Left ventricle myocardium inferior (tissue), 1 donor: ENCODE measurements around the gene MRPS18B. TPM values are rescaled to one million over a fixed set of nuclear protein-coding genes. Genes with fewer than 3 reads are reported as not detected.
A peak's percentile ranks its signal among the peaks of the same experiment; 100 is the strongest.

Source experiments
- DNase-seq: peaks from one replicate; pipeline ENCODE4 v3.0.0-alpha.2; 2020
- H3K27ac ChIP-seq: fragments of 200-600 bp; replicated peaks from 2 replicates; pipeline ENCODE4 v1.8.0; 2021
- H3K27me3 ChIP-seq: fragments of 200-600 bp; 2 replicates; pipeline ENCODE4 v1.8.0; 2021; ENCODE audit warnings: low read depth
- H3K36me3 ChIP-seq: fragments of 200-600 bp; 2 replicates; pipeline ENCODE4 v1.8.0; 2021
- H3K4me1 ChIP-seq: fragments of 200-600 bp; 2 replicates; pipeline ENCODE4 v1.8.0; 2021
- H3K4me3 ChIP-seq: fragments of 200-600 bp; 2 replicates; pipeline ENCODE4 v1.8.0; 2021; ENCODE audit warnings: mild to moderate bottlenecking, moderate library complexity
- H3K9me3 ChIP-seq: fragments of 200-600 bp; replicated peaks from 2 replicates; pipeline ENCODE4 v1.8.0; 2021
- intact Hi-C: fragments of 100-400 bp; cut with micrococcal nuclease; formaldehyde crosslinking; loops from one replicate; pipeline ENCODE4 v1.11.0; 2022
- total RNA-seq: library from RNA; stranded (reverse); fragmentation: NEBNext Ultra II Directional; extraction: Animal tissue kit (Norgen Biotek cat#: 25700); gene quantifications from one replicate; pipeline ENCODE4 v1.2.1, GENCODE V29; 2021
- TF ChIP-seq, protein P1 (sequence below): fragments of 200-600 bp; IDR thresholded peaks from 2 replicates; pipeline ENCODE4 v1.8.0; 2021; ENCODE audit warnings: antibody characterized with exemption, mild to moderate bottlenecking, borderline replicate concordance
- donor health status: DM: no; HTN: yes; CAD: no; lungs with severe emphysema.

The MRPS18B gene
- total RNA-seq, 1 donor from 2014 or later, result 119 TPM

DNA sequence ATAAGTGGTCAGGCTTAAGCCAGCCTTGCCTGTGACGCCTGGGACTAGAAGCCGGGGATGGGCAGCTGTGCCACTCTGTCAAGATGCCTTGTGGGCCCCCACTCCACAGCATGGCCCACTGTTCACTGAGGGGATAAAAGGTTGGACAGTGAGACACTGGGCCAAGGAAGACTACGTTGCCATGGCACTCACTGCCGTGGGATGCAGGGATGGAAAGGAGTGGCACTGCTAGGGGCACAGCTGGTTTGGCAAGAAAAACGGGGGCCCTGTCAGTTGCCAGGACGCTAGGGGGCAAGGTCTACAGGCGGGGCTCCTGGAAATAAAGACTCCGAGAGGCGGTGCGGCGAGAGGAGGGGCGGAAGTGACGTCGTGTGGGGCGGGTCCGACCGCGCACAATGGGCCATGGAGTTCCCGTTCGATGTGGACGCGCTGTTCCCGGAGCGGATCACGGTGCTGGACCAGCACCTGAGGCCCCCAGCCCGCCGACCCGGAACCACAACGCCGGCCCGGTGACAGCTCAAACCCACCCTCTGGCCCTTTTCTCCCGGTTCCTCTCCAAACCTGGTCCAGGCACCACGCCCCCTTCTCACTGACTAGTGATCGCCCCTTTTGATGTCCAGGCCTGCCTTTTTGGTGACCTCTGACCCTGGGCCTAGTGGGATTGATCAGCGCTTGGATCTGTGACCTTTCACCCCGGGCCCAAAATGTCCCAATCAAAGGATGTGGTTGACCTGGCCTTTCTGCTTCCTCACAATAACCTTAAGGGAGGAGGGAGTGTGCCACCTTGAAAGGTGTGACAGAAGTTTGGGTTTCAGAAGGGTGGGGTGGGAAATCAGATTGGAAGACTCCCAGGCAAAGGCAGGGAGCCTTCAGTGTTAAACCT is 9.1 kb downstream of the MRPS18B start, which contains the start of gene ATAT1:
Gene ATAT1 (plus strand): TSS at position 391 of the 883 bp plus-strand sequence.
- peak; percentile 92 for DNase-seq
- no peaks in the 10 kb centered on the region for H3K9me3 ChIP-seq
- intact Hi-C loops, result no loop called here
- peaks cover 16% of the 10 kb centered on the region for H3K4me1 ChIP-seq
- TF ChIP-seq, protein P1, sequence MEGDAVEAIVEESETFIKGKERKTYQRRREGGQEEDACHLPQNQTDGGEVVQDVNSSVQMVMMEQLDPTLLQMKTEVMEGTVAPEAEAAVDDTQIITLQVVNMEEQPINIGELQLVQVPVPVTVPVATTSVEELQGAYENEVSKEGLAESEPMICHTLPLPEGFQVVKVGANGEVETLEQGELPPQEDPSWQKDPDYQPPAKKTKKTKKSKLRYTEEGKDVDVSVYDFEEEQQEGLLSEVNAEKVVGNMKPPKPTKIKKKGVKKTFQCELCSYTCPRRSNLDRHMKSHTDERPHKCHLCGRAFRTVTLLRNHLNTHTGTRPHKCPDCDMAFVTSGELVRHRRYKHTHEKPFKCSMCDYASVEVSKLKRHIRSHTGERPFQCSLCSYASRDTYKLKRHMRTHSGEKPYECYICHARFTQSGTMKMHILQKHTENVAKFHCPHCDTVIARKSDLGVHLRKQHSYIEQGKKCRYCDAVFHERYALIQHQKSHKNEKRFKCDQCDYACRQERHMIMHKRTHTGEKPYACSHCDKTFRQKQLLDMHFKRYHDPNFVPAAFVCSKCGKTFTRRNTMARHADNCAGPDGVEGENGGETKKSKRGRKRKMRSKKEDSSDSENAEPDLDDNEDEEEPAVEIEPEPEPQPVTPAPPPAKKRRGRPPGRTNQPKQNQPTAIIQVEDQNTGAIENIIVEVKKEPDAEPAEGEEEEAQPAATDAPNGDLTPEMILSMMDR, result peak; percentile 60
- peak within 1 kb of the TSS; percentile 76 for H3K4me3 ChIP-seq
- H3K36me3 ChIP-seq, result peaks cover 60% of the 10 kb centered on the region
- H3K27me3 ChIP-seq, result no peaks in the 10 kb centered on the region
- peak within 1 kb of the TSS; percentile 93 for H3K27ac ChIP-seq

DNA sequence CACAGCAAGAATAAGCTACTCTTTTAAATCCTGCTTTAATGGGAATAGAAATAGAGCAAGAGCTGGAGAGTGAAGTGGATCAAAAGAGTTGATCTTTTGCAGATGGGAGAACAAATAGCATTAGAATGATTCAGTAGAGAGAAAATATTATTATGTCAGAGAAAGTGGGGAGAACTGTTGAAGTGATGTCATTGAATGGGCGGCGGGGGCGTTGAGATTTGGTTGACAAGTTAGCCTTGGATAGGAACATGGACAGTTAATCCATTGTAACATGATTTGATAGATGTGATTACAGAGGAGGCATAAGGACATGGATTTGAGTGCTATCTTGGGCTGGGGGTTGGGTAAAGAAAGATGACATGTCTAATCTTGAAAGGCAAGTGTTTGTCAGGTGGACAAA is 18.2 kb downstream of the MRPS18B start:
- H3K4me3 ChIP-seq, result no peak overlapping the region
- H3K9me3 ChIP-seq, result no peaks in the 10 kb centered on the region
- TF ChIP-seq, protein P1, result no peak
- no peaks in the 10 kb centered on the region for H3K4me1 ChIP-seq
- no peak overlapping the region for H3K27ac ChIP-seq
- H3K36me3 ChIP-seq, result peaks cover 19% of the 10 kb centered on the region
- H3K27me3 ChIP-seq, result no peaks in the 10 kb centered on the region
- DNase-seq, result no peak
- intact Hi-C loops, result no loop called here

DNA sequence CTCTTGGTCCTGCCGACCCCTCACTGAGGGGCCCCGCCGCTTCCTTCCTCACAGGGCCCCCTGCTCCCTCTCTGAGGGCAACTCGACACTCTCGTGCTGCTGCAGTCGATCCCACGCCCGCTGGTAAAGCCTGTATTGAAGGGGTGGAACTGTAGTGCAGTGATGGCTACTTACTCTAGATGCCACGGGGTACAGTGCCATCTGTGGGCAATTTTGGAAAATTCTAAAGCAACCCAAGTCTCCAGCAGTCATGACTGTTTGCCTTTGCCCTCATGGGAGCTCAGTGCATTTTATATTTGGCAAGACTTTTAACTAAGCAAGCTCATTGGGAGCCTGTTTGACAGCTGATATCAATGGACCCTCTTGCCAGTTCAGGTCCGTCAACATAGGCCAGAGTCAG is 22.8 kb downstream of the MRPS18B start:
- H3K27ac ChIP-seq, result no peak overlapping the region
- no peak overlapping the region for H3K4me3 ChIP-seq
- DNase-seq, result no peak
- H3K9me3 ChIP-seq, result no peaks in the 10 kb centered on the region
- H3K27me3 ChIP-seq, result no peaks in the 10 kb centered on the region
- intact Hi-C loops, result no loop called here
- TF ChIP-seq, protein P1, result no peak
- H3K4me1 ChIP-seq, result no peaks in the 10 kb centered on the region
- peaks cover 23% of the 10 kb centered on the region for H3K36me3 ChIP-seq

GRCh38 chr6:30641048-30641447 is 23.4 kb downstream of the MRPS18B start:
- Histone ChIP-seq H3K36me3 (peaks cover 23% of the 10 kb centered on the region), H3K9me3 (no peaks in the 10 kb centered on the region), H3K4me1 (peaks cover 5% of the 10 kb centered on the region), H3K4me3 (no peak overlapping the region), H3K27me3 (no peaks in the 10 kb centered on the region), H3K27ac (no peak overlapping the region)
- TF ChIP-seq, protein P1, result no peak
- no peak for DNase-seq
- intact Hi-C loops, result no loop called here

DNA sequence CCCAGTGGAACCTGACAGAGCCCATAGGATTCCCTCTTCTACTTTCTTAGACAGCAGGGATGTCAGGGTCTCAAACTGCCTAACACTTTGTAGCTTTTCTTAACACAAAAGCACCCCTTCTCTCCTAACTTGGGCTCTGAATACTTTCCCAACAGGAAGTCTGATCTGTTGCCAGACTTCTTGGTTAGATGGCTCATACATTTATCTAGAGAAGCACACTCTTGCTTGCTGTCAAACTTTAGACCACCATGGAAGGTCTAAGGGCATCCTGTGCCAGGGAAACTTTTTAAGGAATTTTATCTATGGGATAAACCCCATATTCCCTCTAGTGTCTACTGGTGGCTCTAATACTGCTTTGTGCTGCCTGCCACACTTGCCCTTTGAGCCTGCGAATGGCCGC is 26.0 kb downstream of the MRPS18B start:
- H3K9me3 ChIP-seq, result no peaks in the 10 kb centered on the region
- H3K4me3 ChIP-seq, result no peak overlapping the region
- DNase-seq, result no peak
- intact Hi-C loops, result no loop called here
- no peaks in the 10 kb centered on the region for H3K27me3 ChIP-seq
- H3K36me3 ChIP-seq, result peaks cover 23% of the 10 kb centered on the region
- H3K4me1 ChIP-seq, result peaks cover 27% of the 10 kb centered on the region
- H3K27ac ChIP-seq, result no peak overlapping the region
- TF ChIP-seq, protein P1, result no peak
